DND-41 (cell line): ENCODE results near the gene ITGB1BP1.
A peak's percentile ranks its signal among the peaks of the same experiment; 100 is the strongest.

ENCODE experiments used
- ATAC-seq: fragments of 200-7000 bp; cut with Tn5 transposase; 3 replicates; pipeline ENCODE4 v1.9.1; 2021; ENCODE audit warnings: low read depth; ENCODE audit not compliant: insufficient read depth
- DNase-seq: peaks from one replicate; pipeline ENCODE4 v3.0.0-alpha.2; 2020
- H2AFZ ChIP-seq: 2 replicates; pipeline ENCODE4 v1.6.0; 2012; ENCODE audit warnings: low read depth, low read length
- H3K27ac ChIP-seq: 2 replicates; pipeline ENCODE4 v1.5.1; 2012; ENCODE audit warnings: low read length, inconsistent platforms
- H3K27me3 ChIP-seq: fragments of 200-600 bp; sonication (generic); 2 replicates; pipeline ENCODE4 v1.6.0; 2012; ENCODE audit warnings: low read length, mild to moderate bottlenecking, inconsistent platforms; ENCODE audit not compliant: insufficient read depth, poor library complexity
- H3K36me3 ChIP-seq: 2 replicates; pipeline ENCODE4 v1.5.1; 2012; ENCODE audit warnings: low read length, inconsistent platforms; ENCODE audit not compliant: insufficient read depth
- H3K4me1 ChIP-seq: 2 replicates; pipeline ENCODE4 v1.5.1; 2012; ENCODE audit warnings: mild to moderate bottlenecking, low read length; ENCODE audit not compliant: insufficient read depth
- H3K4me2 ChIP-seq: 2 replicates; pipeline ENCODE4 v1.6.0; 2012; ENCODE audit warnings: mild to moderate bottlenecking, moderate library complexity, low read length, inconsistent platforms; ENCODE audit not compliant: insufficient read depth
- H3K4me3 ChIP-seq, 2 experiments: fragments of 200-600 bp in 1 of 2; shearing (Covaris generic) in 1 of 2; 2 replicates each; pipeline ENCODE4 v1.5.1; 2012 to 2016; ENCODE audit warnings: inconsistent platforms in 2 of 2, low read length in 2 of 2, mild to moderate bottlenecking in 2 of 2, low read depth in 1 of 2, moderate library complexity in 1 of 2
- H3K79me2 ChIP-seq: 2 replicates; pipeline ENCODE4 v1.6.0; 2012; ENCODE audit warnings: low read length, inconsistent platforms; ENCODE audit not compliant: insufficient read depth
- H3K9ac ChIP-seq: 2 replicates; pipeline ENCODE4 v1.6.0; 2012; ENCODE audit warnings: low read depth, mild to moderate bottlenecking, inconsistent platforms, low read length, moderate library complexity
- H3K9me3 ChIP-seq: 2 replicates; pipeline ENCODE4 v1.5.1; 2012; ENCODE audit warnings: low read length, moderate library complexity, mild to moderate bottlenecking, inconsistent platforms; ENCODE audit not compliant: insufficient read depth, severe bottlenecking
- H4K20me1 ChIP-seq: 2 replicates; pipeline ENCODE4 v1.6.0; 2012; ENCODE audit warnings: low read length; ENCODE audit not compliant: insufficient read depth
- EZH2 ChIP-seq: IDR thresholded peaks from 3 replicates; pipeline ENCODE4 v1.6.1; 2012; ENCODE audit warnings: borderline replicate concordance, low read depth, mild to moderate bottlenecking, moderate library complexity, low read length, inconsistent platforms; ENCODE audit not compliant: severe bottlenecking
- TF ChIP-seq, protein P1 (sequence below): IDR thresholded peaks from 2 replicates; pipeline ENCODE4 v1.5.1; 2012; ENCODE audit warnings: borderline replicate concordance, low read length, moderate library complexity, mild to moderate bottlenecking; ENCODE audit not compliant: poor library complexity, severe bottlenecking; ENCODE audit errors: extremely low read depth

ITGB1BP1 gene

GRCh38 chr2:9404451-9404850, 18.9 kb downstream of the ITGB1BP1 start:
- no peaks in the 10 kb centered on the region for H4K20me1 ChIP-seq
- DNase-seq (no peak), ATAC-seq (no peak)
- H3K36me3 ChIP-seq = peaks cover 44% of the 10 kb centered on the region
- H2AFZ ChIP-seq = no peak overlapping the region
- no peak overlapping the region for H3K9ac ChIP-seq
- H3K4me3 ChIP-seq = no peak overlapping the region
- no peaks in the 10 kb centered on the region for H3K27me3 ChIP-seq
- H3K4me2 ChIP-seq = no peak overlapping the region
- H3K27ac ChIP-seq = no peak overlapping the region
- no peaks in the 10 kb centered on the region for H3K9me3 ChIP-seq
- H3K79me2 ChIP-seq = no peaks in the 10 kb centered on the region
- TF ChIP-seq, protein P1, sequence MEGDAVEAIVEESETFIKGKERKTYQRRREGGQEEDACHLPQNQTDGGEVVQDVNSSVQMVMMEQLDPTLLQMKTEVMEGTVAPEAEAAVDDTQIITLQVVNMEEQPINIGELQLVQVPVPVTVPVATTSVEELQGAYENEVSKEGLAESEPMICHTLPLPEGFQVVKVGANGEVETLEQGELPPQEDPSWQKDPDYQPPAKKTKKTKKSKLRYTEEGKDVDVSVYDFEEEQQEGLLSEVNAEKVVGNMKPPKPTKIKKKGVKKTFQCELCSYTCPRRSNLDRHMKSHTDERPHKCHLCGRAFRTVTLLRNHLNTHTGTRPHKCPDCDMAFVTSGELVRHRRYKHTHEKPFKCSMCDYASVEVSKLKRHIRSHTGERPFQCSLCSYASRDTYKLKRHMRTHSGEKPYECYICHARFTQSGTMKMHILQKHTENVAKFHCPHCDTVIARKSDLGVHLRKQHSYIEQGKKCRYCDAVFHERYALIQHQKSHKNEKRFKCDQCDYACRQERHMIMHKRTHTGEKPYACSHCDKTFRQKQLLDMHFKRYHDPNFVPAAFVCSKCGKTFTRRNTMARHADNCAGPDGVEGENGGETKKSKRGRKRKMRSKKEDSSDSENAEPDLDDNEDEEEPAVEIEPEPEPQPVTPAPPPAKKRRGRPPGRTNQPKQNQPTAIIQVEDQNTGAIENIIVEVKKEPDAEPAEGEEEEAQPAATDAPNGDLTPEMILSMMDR = no peak
- no peak for TF ChIP-seq EZH2
- no peaks in the 10 kb centered on the region for H3K4me1 ChIP-seq

DNA sequence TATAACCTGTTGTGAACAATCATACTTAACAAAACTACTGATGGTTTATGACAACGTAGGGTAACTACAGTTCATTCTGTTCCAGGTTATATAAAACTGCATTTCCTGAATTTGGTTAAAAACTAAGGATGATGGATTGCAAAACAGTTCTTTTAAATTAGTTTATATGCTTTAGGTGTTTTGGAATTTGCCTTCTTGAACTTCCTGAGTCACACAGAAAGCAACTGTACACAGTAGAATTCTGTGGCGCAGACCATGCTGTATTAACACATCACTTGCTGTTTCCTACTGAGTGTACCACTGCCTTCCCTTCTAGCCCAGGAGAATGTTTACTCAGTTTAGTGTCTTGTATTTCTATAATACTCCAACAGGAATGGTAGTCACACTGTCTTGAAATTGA, 19.4 kb downstream of the ITGB1BP1 start:
- Histone ChIP-seq H4K20me1 (no peaks in the 10 kb centered on the region), H3K79me2 (no peaks in the 10 kb centered on the region), H2AFZ (no peak overlapping the region), H3K27ac (no peak overlapping the region), H3K4me3 (no peak overlapping the region), H3K9me3 (no peaks in the 10 kb centered on the region), H3K4me2 (no peak overlapping the region), H3K9ac (no peak overlapping the region), H3K36me3 (peaks cover 39% of the 10 kb centered on the region), H3K4me1 (no peaks in the 10 kb centered on the region), H3K27me3 (no peaks in the 10 kb centered on the region)
- TF ChIP-seq EZH2 = no peak
- TF ChIP-seq, protein P1 = no peak
- 0 out of 3 replicates have a peak, but pooled peaks have one; percentile 30 for ATAC-seq
- DNase-seq = no peak

DNA sequence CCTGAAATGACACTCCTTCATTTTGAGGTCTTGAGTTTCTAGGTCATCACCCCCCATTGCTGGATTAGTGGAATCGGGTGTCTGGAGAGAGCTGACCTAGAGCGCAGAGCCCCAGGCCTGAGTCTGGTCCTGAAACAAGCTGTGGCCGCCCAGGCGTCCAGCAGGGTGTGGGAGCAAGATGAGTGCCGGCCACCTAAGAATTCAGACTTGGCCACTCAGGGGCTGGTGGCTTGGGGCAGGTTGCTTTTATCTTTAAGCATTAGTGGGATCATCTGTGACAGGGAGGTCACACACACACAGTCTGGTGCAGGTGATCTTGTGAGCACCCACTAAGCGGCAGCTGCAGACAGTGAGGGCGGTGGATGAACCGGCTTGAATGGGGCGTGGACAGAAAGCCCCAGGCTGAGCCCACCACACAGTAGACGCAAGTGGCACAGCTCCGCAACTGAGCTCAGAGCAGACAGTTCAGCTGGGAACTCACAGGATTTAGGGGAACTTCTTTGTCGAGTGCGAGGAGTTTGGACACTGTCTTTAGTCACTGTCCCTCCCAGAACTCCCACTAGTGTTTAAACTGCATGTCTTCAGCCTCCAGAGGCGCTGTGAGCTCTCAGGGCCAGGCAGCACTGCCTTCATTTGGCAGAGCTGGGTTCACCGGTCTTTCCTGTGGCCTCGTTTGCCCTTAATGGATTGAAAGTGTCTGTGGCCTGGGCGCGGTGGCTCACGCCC, 21.5 kb downstream of the ITGB1BP1 start:
- Histone ChIP-seq H3K4me1 (no peaks in the 10 kb centered on the region), H3K36me3 (peaks cover 21% of the 10 kb centered on the region), H3K9ac (no peak overlapping the region), H3K79me2 (no peaks in the 10 kb centered on the region), H3K4me3 (no peak overlapping the region), H3K4me2 (no peak overlapping the region), H3K9me3 (no peaks in the 10 kb centered on the region), H2AFZ (no peak overlapping the region), H4K20me1 (no peaks in the 10 kb centered on the region), H3K27ac (no peak overlapping the region), H3K27me3 (no peaks in the 10 kb centered on the region)
- ATAC-seq (no peak), DNase-seq (no peak)
- no peak for TF ChIP-seq EZH2
- TF ChIP-seq, protein P1 = no peak
